GM12873 (cell line): ENCODE data around the gene DYRK4.

Experiments used
- TF ChIP-seq, protein P1 (sequence below): IDR thresholded peaks from 2 replicates; pipeline ENCODE4 v1.5.1; 2012; ENCODE audit warnings: low read depth, mild to moderate bottlenecking, moderate library complexity, low read length, control low read depth; ENCODE audit not compliant: insufficient read depth; ENCODE audit errors: missing control alignments

DYRK4 gene, protein sequence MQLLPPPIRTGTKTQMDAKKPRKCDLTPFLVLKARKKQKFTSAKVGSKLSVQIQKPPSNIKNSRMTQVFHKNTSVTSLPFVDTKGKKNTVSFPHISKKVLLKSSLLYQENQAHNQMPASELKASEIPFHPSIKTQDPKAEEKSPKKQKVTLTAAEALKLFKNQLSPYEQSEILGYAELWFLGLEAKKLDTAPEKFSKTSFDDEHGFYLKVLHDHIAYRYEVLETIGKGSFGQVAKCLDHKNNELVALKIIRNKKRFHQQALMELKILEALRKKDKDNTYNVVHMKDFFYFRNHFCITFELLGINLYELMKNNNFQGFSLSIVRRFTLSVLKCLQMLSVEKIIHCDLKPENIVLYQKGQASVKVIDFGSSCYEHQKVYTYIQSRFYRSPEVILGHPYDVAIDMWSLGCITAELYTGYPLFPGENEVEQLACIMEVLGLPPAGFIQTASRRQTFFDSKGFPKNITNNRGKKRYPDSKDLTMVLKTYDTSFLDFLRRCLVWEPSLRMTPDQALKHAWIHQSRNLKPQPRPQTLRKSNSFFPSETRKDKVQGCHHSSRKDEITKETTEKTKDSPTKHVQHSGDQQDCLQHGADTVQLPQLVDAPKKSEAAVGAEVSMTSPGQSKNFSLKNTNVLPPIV

DNA sequence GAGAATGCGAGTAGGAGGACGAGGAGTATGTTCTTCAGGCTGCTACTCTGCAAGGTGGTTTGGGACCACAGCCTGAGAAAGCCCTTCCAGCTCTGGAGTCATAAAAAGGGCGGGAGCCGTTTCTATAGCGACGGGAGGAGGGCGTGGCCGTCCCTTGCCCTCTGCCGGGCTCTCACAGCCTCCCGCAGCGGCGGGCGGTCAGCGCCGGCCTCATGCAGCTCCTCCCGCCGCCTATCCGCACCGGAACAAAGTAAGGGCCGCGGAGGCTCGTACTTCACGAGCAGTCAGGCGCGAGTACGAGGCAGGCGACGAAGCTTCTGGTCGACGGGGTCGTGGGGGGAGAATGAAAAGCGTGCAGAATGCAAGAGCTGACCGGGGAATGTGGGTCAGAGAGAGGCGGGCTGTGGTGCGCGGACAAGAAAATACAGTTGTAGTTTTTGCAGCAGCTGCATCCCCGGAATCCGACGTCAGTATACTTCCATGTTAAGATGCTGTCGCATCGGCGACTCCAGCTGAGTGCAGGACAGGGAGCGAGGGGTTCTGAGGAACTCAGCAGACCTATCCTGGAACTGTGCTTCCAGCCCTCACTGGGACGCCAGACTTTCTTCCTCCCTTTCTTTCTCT is at the start of gene DYRK4:
TSS of gene DYRK4 (plus strand) at position 175 of the 624 bp plus-strand sequence. CDS start at position 213, 38 bp downstream.
- TF ChIP-seq, protein P1, sequence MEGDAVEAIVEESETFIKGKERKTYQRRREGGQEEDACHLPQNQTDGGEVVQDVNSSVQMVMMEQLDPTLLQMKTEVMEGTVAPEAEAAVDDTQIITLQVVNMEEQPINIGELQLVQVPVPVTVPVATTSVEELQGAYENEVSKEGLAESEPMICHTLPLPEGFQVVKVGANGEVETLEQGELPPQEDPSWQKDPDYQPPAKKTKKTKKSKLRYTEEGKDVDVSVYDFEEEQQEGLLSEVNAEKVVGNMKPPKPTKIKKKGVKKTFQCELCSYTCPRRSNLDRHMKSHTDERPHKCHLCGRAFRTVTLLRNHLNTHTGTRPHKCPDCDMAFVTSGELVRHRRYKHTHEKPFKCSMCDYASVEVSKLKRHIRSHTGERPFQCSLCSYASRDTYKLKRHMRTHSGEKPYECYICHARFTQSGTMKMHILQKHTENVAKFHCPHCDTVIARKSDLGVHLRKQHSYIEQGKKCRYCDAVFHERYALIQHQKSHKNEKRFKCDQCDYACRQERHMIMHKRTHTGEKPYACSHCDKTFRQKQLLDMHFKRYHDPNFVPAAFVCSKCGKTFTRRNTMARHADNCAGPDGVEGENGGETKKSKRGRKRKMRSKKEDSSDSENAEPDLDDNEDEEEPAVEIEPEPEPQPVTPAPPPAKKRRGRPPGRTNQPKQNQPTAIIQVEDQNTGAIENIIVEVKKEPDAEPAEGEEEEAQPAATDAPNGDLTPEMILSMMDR = no peak

DNA sequence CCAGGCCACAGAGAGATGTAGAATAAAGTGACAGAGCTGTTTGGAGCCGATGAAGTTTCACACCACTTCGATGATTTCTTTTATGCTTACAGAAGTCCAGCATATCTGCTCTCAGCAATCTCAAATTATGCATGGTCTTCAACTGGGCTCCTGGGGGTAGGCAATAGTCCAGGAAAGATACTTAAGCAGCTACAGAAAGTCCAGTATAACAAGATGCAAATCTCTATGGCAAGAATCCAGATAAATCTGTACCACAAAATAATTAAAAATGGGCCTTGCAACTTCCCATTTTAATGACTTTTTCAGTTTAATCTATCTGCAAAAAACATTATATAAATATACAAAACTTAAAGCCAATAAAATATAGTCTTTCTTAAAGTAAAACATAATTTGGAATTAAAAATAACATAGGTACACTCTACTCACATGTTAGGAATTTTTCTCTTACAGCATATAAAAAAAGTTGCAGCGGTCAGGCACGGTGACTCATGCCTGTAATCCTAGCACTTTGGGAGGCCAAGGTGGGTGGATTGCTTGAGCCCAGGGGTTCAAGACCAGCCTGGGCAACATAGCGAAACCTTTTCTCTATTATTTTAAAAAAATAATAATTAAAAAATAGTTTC is 43.8 kb upstream of the DYRK4 start:
- TF ChIP-seq, protein P1 = no peak

DNA sequence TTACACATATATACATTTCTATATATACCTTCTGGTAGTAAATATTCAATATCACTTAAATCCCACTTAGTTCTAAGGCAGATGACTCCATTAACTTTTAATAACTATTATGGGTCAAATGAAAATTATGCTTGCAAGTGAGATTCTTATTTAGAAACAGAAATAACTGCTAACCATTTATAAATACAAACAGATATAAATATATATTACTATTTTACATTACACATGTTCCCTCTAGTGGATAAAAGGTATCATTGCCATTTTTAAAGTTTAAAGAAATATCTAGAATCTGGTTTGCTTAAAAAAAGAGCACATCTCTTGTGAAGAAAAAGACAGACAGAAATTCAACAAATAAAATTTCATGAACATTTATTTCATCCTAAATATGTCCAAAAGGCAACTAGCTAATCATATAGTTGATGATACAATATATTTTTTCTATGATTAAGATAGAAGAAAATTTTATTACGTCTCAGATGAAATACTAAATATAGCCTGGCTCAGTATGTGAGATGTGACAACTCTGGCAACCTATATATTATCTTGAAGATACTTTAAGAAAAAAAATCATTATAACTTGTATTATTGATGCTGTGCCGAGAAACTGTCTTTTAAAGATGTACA is 35.0 kb upstream of the DYRK4 start:
- TF ChIP-seq, protein P1 = peak; percentile 17

DNA sequence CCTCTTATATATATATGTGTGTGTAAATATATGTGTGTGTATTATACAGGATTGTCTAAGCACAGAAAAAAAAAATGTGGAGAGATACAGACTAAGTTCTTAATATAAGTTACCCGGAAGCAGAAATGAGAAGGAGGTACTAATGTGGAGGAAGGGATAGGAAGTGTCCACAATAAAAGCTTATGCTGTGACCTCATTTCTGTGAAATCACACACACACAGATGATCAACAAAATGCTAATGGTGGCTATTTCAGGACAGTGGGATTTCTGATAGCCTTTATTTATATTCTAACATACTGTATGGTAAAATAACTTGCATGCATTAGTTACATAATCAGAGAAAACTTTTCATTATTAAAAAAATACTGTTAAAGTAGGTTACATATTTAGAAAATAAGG is 31.8 kb upstream of the DYRK4 start:
- TF ChIP-seq, protein P1 = no peak

DNA sequence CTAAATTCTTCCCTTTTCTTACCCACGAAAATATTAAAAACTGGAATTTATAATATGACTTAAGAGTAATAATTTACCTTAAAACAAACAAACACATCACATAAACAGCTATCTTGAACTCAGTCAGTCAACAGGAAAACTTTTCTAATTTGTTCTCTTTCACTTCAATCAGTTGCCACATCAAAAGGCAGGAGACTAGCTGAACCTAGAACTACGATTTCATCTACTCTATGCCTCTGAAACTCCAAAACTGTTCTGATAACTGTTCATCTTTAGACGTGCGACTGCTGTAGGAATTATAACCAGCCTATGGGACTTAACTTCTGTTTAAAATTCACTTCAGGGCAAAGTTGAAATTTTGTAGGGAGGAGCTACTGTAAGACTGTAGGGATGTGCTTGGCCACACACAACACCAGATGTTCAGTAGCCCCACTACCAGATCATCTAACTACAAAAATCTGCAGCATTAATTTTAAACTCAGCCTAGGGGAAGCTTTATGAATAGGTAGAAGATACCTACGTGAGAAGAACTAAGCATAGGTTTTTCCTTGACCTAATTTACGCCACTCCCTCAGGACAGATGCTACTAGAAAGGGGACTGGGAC is 30.9 kb upstream of the DYRK4 start:
- TF ChIP-seq, protein P1 = no peak

DNA sequence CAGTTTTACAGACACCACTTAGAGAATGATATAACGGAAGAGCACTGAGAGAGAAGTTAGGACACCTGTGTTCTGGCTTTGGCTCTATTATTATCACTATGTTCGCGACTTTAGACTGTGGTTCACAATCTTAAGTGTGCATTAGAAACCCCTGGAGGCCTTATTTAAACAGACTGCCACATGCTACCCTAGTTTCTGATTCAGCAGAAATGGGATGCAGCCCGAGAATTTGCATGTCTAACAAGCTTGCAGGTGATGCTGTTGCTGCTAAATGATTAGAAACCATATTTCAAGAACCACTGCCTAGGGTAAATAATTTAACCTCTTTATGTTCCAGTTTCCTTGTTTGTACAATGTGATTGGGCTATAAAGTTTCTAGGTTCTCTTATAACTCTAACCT is 26.9 kb upstream of the DYRK4 start:
- TF ChIP-seq, protein P1 = no peak
